Heart left ventricle (tissue), 13 donors: ENCODE results near the gene ZNF346.

ENCODE experiments used
- CTCF ChIP-seq, 12 donors: fragments of 200-600 bp; sonication (generic) in 4 of 12; IDR thresholded peaks; one replicate each; pipeline versions ENCODE4 v1.5.0 to v1.8.0; 2018 to 2022; ENCODE audit warnings: antibody characterized with exemption in 12 of 12, mild to moderate bottlenecking in 5 of 12
- POLR2A ChIP-seq, 2 donors: fragments of 450-650 bp; IDR thresholded peaks; one replicate each; pipeline ENCODE4 v1.6.1; 2017; ENCODE audit warnings: antibody characterized with exemption in 2 of 2, mild to moderate bottlenecking in 2 of 2, moderate library complexity in 2 of 2
- donor health status: ischemic (EF 13 %, LVEDD 7.1; RV severe dilation, severe dysfunction).
- donor health status: DM: no; HTN: yes; CAD: no.
- donor health status: DM: no; HTN: no; CAD: no.
- donor health status: ischemic (EF 25% LVEDD 6.9; RV normal size, moderate dysfunction).
- donor health status: ischemic (EF 25% LVEDD 5.7; RV mildly dilated, moderate dysfunction).
- donor health status: ischemic (EF 35%, LVEDD 5.7; RV mildly dilated, moderate dysfunction).
- donor health status: nonischemic (EF 11% LVEDD 7.7; RV severe dilation, severe dysfunction).
- donor health status: DM: yes; HTN: yes; CAD: no.
- donor health status: PGD.
- donor health status: ischemic (EF 29% LVEDD 5.4; RV normal size, mild dysfunction).
- donor health status: nonischemic (EF 23%, LVEDD 6.1; RV moderate dilation, normal function).

GRCh38 chr5:177070536-177071191 is 48.2 kb downstream of the ZNF346 start:
- TF ChIP-seq CTCF (IDR thresholded peaks at IDR 0.05) (no peak), POLR2A (IDR thresholded peaks at IDR 0.05) (no peak)
